ENCODE data around the gene RNPEPL1.

Gene RNPEPL1

GRCh38 chr2:240539906-240540305 is 28.4 kb upstream of the RNPEPL1 start:
- Histone ChIP-seq H2AFZ (ENCODE audit: low read length) (no peak overlapping the region), H3K4me1 (ENCODE audit: low read length) (no peaks in the 10 kb centered on the region), H3K36me3 (replicated peaks; ENCODE audit: insufficient read depth, low read length) (0 out of 2 replicates have a peak, but pooled peaks cover 4% of the 10 kb centered on the region), H3K27ac (ENCODE audit: low read length) (no peak overlapping the region), H3K9ac (ENCODE audit: low read length) (no peak overlapping the region), H3K79me2 (ENCODE audit: low read length) (peaks cover 11% of the 10 kb centered on the region; the same call in 1 of the 2 replicates), H4K20me1 (ENCODE audit: insufficient read depth, low read length) (no peaks in the 10 kb centered on the region), H3K9me2 (replicated peaks; ENCODE audit: insufficient read depth, low read length) (no peaks in the 10 kb centered on the region), H3K4me2 (ENCODE audit: low read depth, low read length) (no peak overlapping the region), H3K9me3 (replicated peaks; ENCODE audit: insufficient read depth, low read length) (no peaks in the 10 kb centered on the region), H3K27me3 (replicated peaks; ENCODE audit: insufficient read depth, low read length) (no peaks in the 10 kb centered on the region), H3F3A (ENCODE audit: insufficient read depth, low read length) (no peaks in the 10 kb centered on the region), H3K4me3 (ENCODE audit: low read length) (no peak overlapping the region)
- TF ChIP-seq EZH2 (optimal IDR thresholded peaks at IDR 0.05; ENCODE audit: low read depth, low read length) (no peak), EZH2phosphoT487 (IDR thresholded peaks at IDR 0.05; ENCODE audit: low read length) (no peak), CTCF (IDR thresholded peaks at IDR 0.05; ENCODE audit: low read length) (no peak)
- no peak for DNase-seq

GRCh38 chr2:240551288-240551687 is 17.0 kb upstream of the RNPEPL1 start:
- H3K9ac ChIP-seq (ENCODE audit: low read length) = no peak overlapping the region
- no peak overlapping the region for H3K4me3 ChIP-seq (ENCODE audit: low read length)
- no peaks in the 10 kb centered on the region for H3K9me3 ChIP-seq (replicated peaks; ENCODE audit: insufficient read depth, low read length)
- DNase-seq = no peak
- H3K36me3 ChIP-seq (replicated peaks; ENCODE audit: insufficient read depth, low read length) = no peaks in the 10 kb centered on the region; the same call in 1 of the 2 replicates
- H3K4me2 ChIP-seq (ENCODE audit: low read depth, low read length) = no peak overlapping the region
- H4K20me1 ChIP-seq (ENCODE audit: insufficient read depth, low read length) = no peaks in the 10 kb centered on the region
- no peaks in the 10 kb centered on the region for H3K9me2 ChIP-seq (replicated peaks; ENCODE audit: insufficient read depth, low read length)
- peak overlapping the region; percentile 11; the same call in 1 of the 2 replicates for H3K27ac ChIP-seq (ENCODE audit: low read length)
- no peak for TF ChIP-seq EZH2phosphoT487 (IDR thresholded peaks at IDR 0.05; ENCODE audit: low read length)
- no peak for TF ChIP-seq CTCF (IDR thresholded peaks at IDR 0.05; ENCODE audit: low read length)
- no peak for TF ChIP-seq EZH2 (optimal IDR thresholded peaks at IDR 0.05; ENCODE audit: low read depth, low read length)
- peaks cover 29% of the 10 kb centered on the region for H3K79me2 ChIP-seq (ENCODE audit: low read length)
- H3K4me1 ChIP-seq (ENCODE audit: low read length) = peaks cover 12% of the 10 kb centered on the region; the same call in 1 of the 2 replicates
- no peak overlapping the region for H2AFZ ChIP-seq (ENCODE audit: low read length)
- no peaks in the 10 kb centered on the region for H3K27me3 ChIP-seq (replicated peaks; ENCODE audit: insufficient read depth, low read length)
- peaks cover 4% of the 10 kb centered on the region; the same call in 1 of the 2 replicates for H3F3A ChIP-seq (ENCODE audit: insufficient read depth, low read length)

- no peaks in the 10 kb centered on the region for H3K27me3 ChIP-seq (replicated peaks; ENCODE audit: insufficient read depth, low read length)
- peak overlapping the region; percentile 11; the same call in 1 of the 2 replicates for H3K27ac ChIP-seq (ENCODE audit: low read length)
- no peak overlapping the region for H3K9ac ChIP-seq (ENCODE audit: low read length)
- no peak overlapping the region for H3K4me3 ChIP-seq (ENCODE audit: low read length)
- H3K9me3 ChIP-seq (replicated peaks; ENCODE audit: insufficient read depth, low read length) = no peaks in the 10 kb centered on the region
- no peak overlapping the region for H2AFZ ChIP-seq (ENCODE audit: low read length)
- peaks cover 34% of the 10 kb centered on the region for H3K79me2 ChIP-seq (ENCODE audit: low read length)
- TF ChIP-seq EZH2 (optimal IDR thresholded peaks at IDR 0.05; ENCODE audit: low read depth, low read length) (no peak), EZH2phosphoT487 (IDR thresholded peaks at IDR 0.05; ENCODE audit: low read length) (no peak), CTCF (IDR thresholded peaks at IDR 0.05; ENCODE audit: low read length) (no peak)
- peaks cover 12% of the 10 kb centered on the region; the same call in 1 of the 2 replicates for H3K4me1 ChIP-seq (ENCODE audit: low read length)
- DNase-seq = no peak
- no peaks in the 10 kb centered on the region; the same call in 1 of the 2 replicates for H3K36me3 ChIP-seq (replicated peaks; ENCODE audit: insufficient read depth, low read length)
- no peaks in the 10 kb centered on the region for H4K20me1 ChIP-seq (ENCODE audit: insufficient read depth, low read length)
- no peak overlapping the region for H3K4me2 ChIP-seq (ENCODE audit: low read depth, low read length)
- no peaks in the 10 kb centered on the region for H3K9me2 ChIP-seq (replicated peaks; ENCODE audit: insufficient read depth, low read length)
- peaks cover 4% of the 10 kb centered on the region; the same call in 1 of the 2 replicates for H3F3A ChIP-seq (ENCODE audit: insufficient read depth, low read length)
These were observed 16.5 kb upstream of the RNPEPL1 start for GRCh38 chr2:240551811-240552210.

Data from MM.1S (cell line).